Measurements from ENCODE around the gene ZNF664.

Gene ZNF664

GRCh38 chr12:124036657-124037109 is 63.7 kb downstream of the ZNF664 start:
- DNase-seq, result no peak

- DNase-seq, result no peak
These were observed 64.3 kb downstream of the ZNF664 start for GRCh38 chr12:124037331-124037730.

GRCh38 chr12:124039276-124039675 is 66.3 kb downstream of the ZNF664 start:
- no peak for DNase-seq

- DNase-seq, result no peak
These were observed 67.3 kb downstream of the ZNF664 start for GRCh38 chr12:124040291-124040690.

GRCh38 chr12:124040737-124041136 is 67.7 kb downstream of the ZNF664 start:
- DNase-seq, result no peak

GRCh38 chr12:124041907-124042306 is 68.9 kb downstream of the ZNF664 start:
- no peak for DNase-seq

GRCh38 chr12:124044021-124044420 is 71.0 kb downstream of the ZNF664 start:
- no peak for DNase-seq

GRCh38 chr12:124044809-124045321 is 71.8 kb downstream of the ZNF664 start:
- no peak for DNase-seq

- DNase-seq, result no peak
These were observed 72.8 kb downstream of the ZNF664 start for GRCh38 chr12:124045671-124046455.

GRCh38 chr12:124046456-124046740 is 73.4 kb downstream of the ZNF664 start:
- no peak for DNase-seq

- no peak for DNase-seq
These were observed 74.1 kb downstream of the ZNF664 start for GRCh38 chr12:124047045-124047566.

GRCh38 chr12:124049451-124050094 is 76.6 kb downstream of the ZNF664 start:
- DNase-seq, result no peak

GRCh38 chr12:124053851-124054250 is 80.8 kb downstream of the ZNF664 start:
- peak; percentile 17 for DNase-seq

GRCh38 chr12:124055066-124055465 is 82.1 kb downstream of the ZNF664 start:
- no peak for DNase-seq

GRCh38 chr12:124057691-124058090 is 84.7 kb downstream of the ZNF664 start:
- DNase-seq, result no peak

GRCh38 chr12:124059752-124060151 is 86.7 kb downstream of the ZNF664 start:
- no peak for DNase-seq

Measured in NCI-H526 treated with DMSO at 0.1 percent for 48 hours (cell line).